SU-DHL-6 (cell line): Measurements from ENCODE around the gene CDKAL1.

ENCODE experiments used
- H2AFZ ChIP-seq: fragments of 200-600 bp; sonication (generic); 2 replicates; pipeline ENCODE4 v1.6.1; 2014; ENCODE audit warnings: low read depth, mild to moderate bottlenecking, moderate library complexity, mixed read lengths, antibody characterized with exemption, low read length; ENCODE audit not compliant: severe bottlenecking
- H3F3A ChIP-seq: fragments of 200-600 bp; shearing (Covaris generic); 2 replicates; pipeline ENCODE4 v1.6.0; 2016; ENCODE audit warnings: antibody characterized with exemption, mild to moderate bottlenecking; ENCODE audit not compliant: insufficient read depth
- H3K27ac ChIP-seq: fragments of 200-600 bp; sonication (generic); 2 replicates; pipeline ENCODE4 v1.5.1; 2016; ENCODE audit warnings: low read depth, mild to moderate bottlenecking, low read length, moderate library complexity, mixed read lengths
- H3K27me3 ChIP-seq: fragments of 200-600 bp; sonication (generic), shearing (Covaris generic); 2 replicates; pipeline ENCODE4 v1.6.0; 2014; ENCODE audit warnings: mild to moderate bottlenecking, low read length
- H3K36me3 ChIP-seq: fragments of 200-600 bp; sonication (generic); 2 replicates; pipeline ENCODE4 v1.6.1; 2014; ENCODE audit warnings: mild to moderate bottlenecking, low read length, mixed read lengths
- H3K4me2 ChIP-seq: fragments of 300-600, 200-600 bp; shearing (Covaris generic), sonication (generic); 2 replicates; pipeline ENCODE4 v1.6.0; 2014; ENCODE audit warnings: low read length, low read depth, mild to moderate bottlenecking; ENCODE audit not compliant: poor library complexity, severe bottlenecking
- H3K4me3 ChIP-seq: fragments of 200-600 bp; sonication (generic); 2 replicates; pipeline ENCODE4 v1.5.1; 2014; ENCODE audit warnings: antibody characterized with exemption, low read length, mild to moderate bottlenecking, mixed read lengths; ENCODE audit not compliant: insufficient read depth, poor library complexity, severe bottlenecking
- H3K79me2 ChIP-seq: fragments of 200-600 bp; sonication (generic); 2 replicates; pipeline ENCODE4 v1.6.1; 2014; ENCODE audit warnings: mild to moderate bottlenecking, low read length, moderate library complexity; ENCODE audit not compliant: insufficient read depth
- H3K9ac ChIP-seq: fragments of 200-600 bp; sonication (generic); 2 replicates; pipeline ENCODE4 v1.7.0; 2014; ENCODE audit warnings: mild to moderate bottlenecking, low read length
- H3K9me2 ChIP-seq: fragments of 200-600 bp; sonication (generic); replicated peaks from 2 replicates; pipeline ENCODE4 v1.6.1; 2014; ENCODE audit warnings: low read length; ENCODE audit not compliant: insufficient read depth
- H3K9me3 ChIP-seq: fragments of 200-600 bp; sonication (generic); 2 replicates; pipeline ENCODE4 v1.6.1; 2014; ENCODE audit warnings: low read length, mixed read lengths; ENCODE audit not compliant: insufficient read depth
- H4K20me1 ChIP-seq: fragments of 200-600 bp; sonication (generic); 2 replicates; pipeline ENCODE4 v1.6.1; 2014; ENCODE audit warnings: low read depth, mild to moderate bottlenecking, antibody characterized with exemption, low read length, moderate library complexity, mixed read lengths
- CTCF ChIP-seq: fragments of 200-600 bp; sonication (generic); IDR thresholded peaks from one replicate; pipeline ENCODE4 v1.5.1; 2017; ENCODE audit warnings: antibody characterized with exemption, mild to moderate bottlenecking, low read length, moderate library complexity; ENCODE audit not compliant: insufficient read depth, poor library complexity, severe bottlenecking
- EZH2phosphoT487 ChIP-seq: fragments of 200-600 bp; sonication (generic), shearing (Covaris generic); conservative IDR thresholded peaks from 2 replicates; pipeline ENCODE4 v1.6.1; 2018; ENCODE audit warnings: mild to moderate bottlenecking, antibody characterized with exemption, low read length, moderate library complexity, mixed read lengths

The CDKAL1 gene

GRCh38 chr6:20709451-20709850 lies 175.2 kb downstream of the CDKAL1 start:
- Histone ChIP-seq H3K27ac (no peak overlapping the region), H3K79me2 (peaks cover 11% of the 10 kb centered on the region; the same call in 1 of the 2 replicates), H3F3A (no peaks in the 10 kb centered on the region), H4K20me1 (peaks cover 8% of the 10 kb centered on the region; the same call in 1 of the 2 replicates), H2AFZ (no peak overlapping the region), H3K9me2 (no peaks in the 10 kb centered on the region), H3K9me3 (no peaks in the 10 kb centered on the region), H3K4me2 (no peak overlapping the region), H3K9ac (no peak overlapping the region), H3K36me3 (no peaks in the 10 kb centered on the region), H3K4me3 (no peak overlapping the region), H3K27me3 (no peaks in the 10 kb centered on the region)
- TF ChIP-seq EZH2phosphoT487 (no peak), CTCF (no peak)

GRCh38 chr6:20710341-20710740 lies 176.1 kb downstream of the CDKAL1 start:
- Histone ChIP-seq H3K9ac (no peak overlapping the region), H3K27me3 (no peaks in the 10 kb centered on the region), H3K36me3 (no peaks in the 10 kb centered on the region), H3K4me2 (no peak overlapping the region), H3K27ac (no peak overlapping the region), H3K79me2 (peaks cover 11% of the 10 kb centered on the region; the same call in 1 of the 2 replicates), H2AFZ (no peak overlapping the region), H4K20me1 (peaks cover 8% of the 10 kb centered on the region), H3K4me3 (no peak overlapping the region), H3K9me3 (no peaks in the 10 kb centered on the region), H3F3A (no peaks in the 10 kb centered on the region), H3K9me2 (no peaks in the 10 kb centered on the region)
- no peak for TF ChIP-seq EZH2phosphoT487
- TF ChIP-seq CTCF: no peak

- H3K27ac ChIP-seq: no peak overlapping the region
- H3K4me3 ChIP-seq: no peak overlapping the region
- no peak overlapping the region for H3K9ac ChIP-seq
- peaks cover 3% of the 10 kb centered on the region; the same call in 1 of the 2 replicates for H3K36me3 ChIP-seq
- no peaks in the 10 kb centered on the region for H3K9me2 ChIP-seq
- H3K4me2 ChIP-seq: no peak overlapping the region
- H4K20me1 ChIP-seq: peaks cover 16% of the 10 kb centered on the region
- no peaks in the 10 kb centered on the region for H3K27me3 ChIP-seq
- peaks cover 11% of the 10 kb centered on the region; the same call in 1 of the 2 replicates for H3K79me2 ChIP-seq
- H3F3A ChIP-seq: no peaks in the 10 kb centered on the region
- no peaks in the 10 kb centered on the region for H3K9me3 ChIP-seq
- TF ChIP-seq CTCF: no peak
- no peak for TF ChIP-seq EZH2phosphoT487
- no peak overlapping the region for H2AFZ ChIP-seq
Observed at GRCh38 chr6:20711518-20711917, 177.3 kb downstream of the CDKAL1 start.
